ENCODE measurements around the gene CEP57L1. TPM values are rescaled to one million over a fixed set of nuclear protein-coding genes. Genes with fewer than 3 reads are reported as not detected.
"Not testable (repeated sequence)": the region's sequence is repeated elsewhere in the genome, so short reads cannot be mapped to it uniquely, and the experiment has no call there.

The CEP57L1 gene
- total RNA-seq, 2 donors from 2014 or later, result 10.2 to 13.1 TPM

- no peak overlapping the region for H3K27ac ChIP-seq
- H3K36me3 ChIP-seq, result no peaks in the 10 kb centered on the region
- no peak overlapping the region for H3K9ac ChIP-seq (ENCODE audit: low read depth in 2 of 2, low read length in 2 of 2)
- DNase-seq, result no peak
- no peaks in the 10 kb centered on the region for H3K4me1 ChIP-seq
- H3K9me3 ChIP-seq, result no peaks in the 10 kb centered on the region
- intact Hi-C loops (cut with DNase I), result loop anchor here (5.0 kb wide), 1 partner anchor 37 kb away; no protein-coding TSS in a partner anchor
- H3K4me3 ChIP-seq, result no peak overlapping the region
- TF ChIP-seq CTCF (IDR thresholded peaks at IDR 0.05), result no peak
- no peaks in the 10 kb centered on the region for H3K27me3 ChIP-seq
These were observed 30.2 kb downstream of the CEP57L1 start for GRCh38 chr6:109125504-109125903.

GRCh38 chr6:109130065-109130464, 34.8 kb downstream of the CEP57L1 start:
- Histone ChIP-seq H3K27me3 (no peaks in the 10 kb centered on the region), H3K9ac (ENCODE audit: low read depth in 2 of 2, low read length in 2 of 2) (no peak overlapping the region), H3K4me3 (no peak overlapping the region), H3K9me3 (no peaks in the 10 kb centered on the region), H3K36me3 (no peaks in the 10 kb centered on the region), H3K27ac (no peak overlapping the region), H3K4me1 (no peaks in the 10 kb centered on the region)
- DNase-seq, result no peak
- intact Hi-C loops (cut with DNase I), result no loop called here
- TF ChIP-seq CTCF (IDR thresholded peaks at IDR 0.05), result no peak

- H3K4me1 ChIP-seq; H3K9ac ChIP-seq (ENCODE audit: low read depth in 2 of 2, low read length in 2 of 2); H3K4me3 ChIP-seq; H3K27ac ChIP-seq; H3K27me3 ChIP-seq; DNase-seq; H3K9me3 ChIP-seq; H3K36me3 ChIP-seq; intact Hi-C loops (cut with DNase I): not testable (repeated sequence)
These were observed 40.3 kb downstream of the CEP57L1 start for GRCh38 chr6:109135600-109135999.

GRCh38 chr6:109136039-109136438, 40.7 kb downstream of the CEP57L1 start:
- H3K27ac ChIP-seq; H3K4me3 ChIP-seq; H3K9ac ChIP-seq (ENCODE audit: low read depth in 2 of 2, low read length in 2 of 2); H3K4me1 ChIP-seq; intact Hi-C loops (cut with DNase I); H3K9me3 ChIP-seq; H3K36me3 ChIP-seq; H3K27me3 ChIP-seq; DNase-seq: not testable (repeated sequence)

GRCh38 chr6:109136530-109136929, 41.2 kb downstream of the CEP57L1 start:
- H3K4me1 ChIP-seq; H3K36me3 ChIP-seq; H3K9ac ChIP-seq (ENCODE audit: low read depth in 2 of 2, low read length in 2 of 2); H3K27ac ChIP-seq; H3K27me3 ChIP-seq; intact Hi-C loops (cut with DNase I); DNase-seq; H3K9me3 ChIP-seq; H3K4me3 ChIP-seq: not testable (repeated sequence)

GRCh38 chr6:109139109-109139508, 43.8 kb downstream of the CEP57L1 start:
- no peaks in the 10 kb centered on the region for H3K36me3 ChIP-seq
- no peak for DNase-seq
- H3K4me3 ChIP-seq, result no peak overlapping the region
- H3K9ac ChIP-seq (ENCODE audit: low read depth in 2 of 2, low read length in 2 of 2), result no peak overlapping the region
- H3K27ac ChIP-seq, result no peak overlapping the region
- TF ChIP-seq CTCF (IDR thresholded peaks at IDR 0.05), result no peak
- H3K4me1 ChIP-seq, result no peaks in the 10 kb centered on the region
- intact Hi-C loops (cut with DNase I), result no loop called here
- no peaks in the 10 kb centered on the region for H3K9me3 ChIP-seq
- H3K27me3 ChIP-seq, result no peaks in the 10 kb centered on the region

GRCh38 chr6:109142067-109142466, 46.8 kb downstream of the CEP57L1 start:
- H3K9ac ChIP-seq (ENCODE audit: low read depth in 2 of 2, low read length in 2 of 2); H3K9me3 ChIP-seq; H3K4me1 ChIP-seq; H3K27me3 ChIP-seq; H3K4me3 ChIP-seq; intact Hi-C loops (cut with DNase I); H3K27ac ChIP-seq; DNase-seq; H3K36me3 ChIP-seq: not testable (repeated sequence)

- no peak for DNase-seq
- Histone ChIP-seq H3K36me3 (no peaks in the 10 kb centered on the region), H3K27ac (no peak overlapping the region), H3K9ac (ENCODE audit: low read depth in 2 of 2, low read length in 2 of 2) (no peak overlapping the region), H3K4me3 (no peak overlapping the region), H3K9me3 (no peaks in the 10 kb centered on the region), H3K4me1 (no peaks in the 10 kb centered on the region), H3K27me3 (no peaks in the 10 kb centered on the region)
- intact Hi-C loops (cut with DNase I), result no loop called here
- no peak for TF ChIP-seq CTCF (IDR thresholded peaks at IDR 0.05)
These were observed 47.9 kb downstream of the CEP57L1 start for GRCh38 chr6:109143191-109143590.

- H3K27me3 ChIP-seq; H3K27ac ChIP-seq; H3K9ac ChIP-seq (ENCODE audit: low read depth in 2 of 2, low read length in 2 of 2); DNase-seq; intact Hi-C loops (cut with DNase I); H3K4me1 ChIP-seq; H3K36me3 ChIP-seq; H3K9me3 ChIP-seq; H3K4me3 ChIP-seq: not testable (repeated sequence)
These were observed 52.9 kb downstream of the CEP57L1 start for GRCh38 chr6:109148251-109148650.

- H3K27ac ChIP-seq; H3K4me3 ChIP-seq; H3K9me3 ChIP-seq; H3K9ac ChIP-seq (ENCODE audit: low read depth in 2 of 2, low read length in 2 of 2); H3K27me3 ChIP-seq; intact Hi-C loops (cut with DNase I); H3K36me3 ChIP-seq; H3K4me1 ChIP-seq; DNase-seq: not testable (repeated sequence)
These were observed 53.4 kb downstream of the CEP57L1 start for GRCh38 chr6:109148716-109149115.

Data from colonic mucosa (tissue), 4 donors.